WTC11 (cell line): ENCODE results near the gene SH2B3.

Experiments used
- ATF1 ChIP-seq: sonication (generic); formaldehyde crosslinking; IDR thresholded peaks from 2 replicates; pipeline ENCODE4 v1.8.1; 2023; ENCODE audit warnings: mild to moderate bottlenecking, moderate library complexity, missing genetic modification reagents
- CBFB ChIP-seq: sonication (generic); formaldehyde crosslinking; IDR thresholded peaks from 2 replicates; pipeline ENCODE4 v1.8.1; 2022; ENCODE audit warnings: mild to moderate bottlenecking, low read depth, missing genetic modification reagents
- CREM ChIP-seq: sonication (generic); formaldehyde crosslinking; IDR thresholded peaks from 2 replicates; pipeline ENCODE4 v1.8.1; 2022; ENCODE audit warnings: mild to moderate bottlenecking, missing genetic modification reagents, moderate library complexity
- GRHL2 ChIP-seq: fragments of 250-450 bp; sonication (Bioruptor Pico); IDR thresholded peaks from 2 replicates; pipeline ENCODE4 v1.8.0; 2022; ENCODE audit warnings: mild to moderate bottlenecking, moderate library complexity; ENCODE audit not compliant: insufficient replicate concordance, severe bottlenecking
- KAT7 ChIP-seq: sonication (generic); formaldehyde crosslinking; IDR thresholded peaks from 2 replicates; pipeline ENCODE4 v1.8.1; 2023; ENCODE audit warnings: missing genetic modification reagents, mild to moderate bottlenecking, borderline replicate concordance
- NFATC4 ChIP-seq: fragments of 250-450 bp; sonication (Bioruptor Pico); IDR thresholded peaks from 2 replicates; pipeline ENCODE4 v1.9.0; 2021; ENCODE audit warnings: mild to moderate bottlenecking
- OVOL2 ChIP-seq: fragments of 250-450 bp; sonication (Bioruptor Pico); IDR thresholded peaks from 2 replicates; pipeline ENCODE4 v1.9.0; 2021; ENCODE audit warnings: mild to moderate bottlenecking, borderline replicate concordance
- ZNF121 ChIP-seq: sonication (generic); formaldehyde crosslinking; IDR thresholded peaks from 2 replicates; pipeline ENCODE4 v1.8.0; 2023; ENCODE audit warnings: missing genetic modification reagents
- ZNF512 ChIP-seq: sonication (generic); formaldehyde crosslinking; IDR thresholded peaks from 2 replicates; pipeline ENCODE4 v1.8.1; 2022; ENCODE audit warnings: missing genetic modification reagents, borderline replicate concordance
- TF ChIP-seq, protein P1 (sequence below): sonication (generic); formaldehyde crosslinking; conservative IDR thresholded peaks from 2 replicates; pipeline ENCODE4 v1.8.1; 2023; ENCODE audit warnings: mild to moderate bottlenecking, low read depth, missing genetic modification reagents, moderate library complexity
- TF ChIP-seq, protein P2 (sequence below): fragments of 200-600 bp; IDR thresholded peaks from 2 replicates; pipeline ENCODE4 v1.8.0; 2022; ENCODE audit warnings: antibody characterized with exemption
- TF ChIP-seq, protein P3 (sequence below): sonication (generic); formaldehyde crosslinking; IDR thresholded peaks from 2 replicates; pipeline ENCODE4 v1.8.0; 2022; ENCODE audit warnings: mild to moderate bottlenecking, missing genetic modification reagents
- TF ChIP-seq, protein P4 (sequence below): sonication (generic); formaldehyde crosslinking; IDR thresholded peaks from 2 replicates; pipeline ENCODE4 v1.8.1; 2023; ENCODE audit warnings: mild to moderate bottlenecking, missing genetic modification reagents, moderate library complexity
- TF ChIP-seq, protein P5 (sequence below): sonication (generic); formaldehyde crosslinking; IDR thresholded peaks from 2 replicates; pipeline ENCODE4 v1.8.0; 2023; ENCODE audit warnings: mild to moderate bottlenecking, missing genetic modification reagents

GRCh38 chr12:111425655-111426054 is 19.9 kb downstream of the SH2B3 start:
- no peak for TF ChIP-seq CBFB
- TF ChIP-seq, protein P1, sequence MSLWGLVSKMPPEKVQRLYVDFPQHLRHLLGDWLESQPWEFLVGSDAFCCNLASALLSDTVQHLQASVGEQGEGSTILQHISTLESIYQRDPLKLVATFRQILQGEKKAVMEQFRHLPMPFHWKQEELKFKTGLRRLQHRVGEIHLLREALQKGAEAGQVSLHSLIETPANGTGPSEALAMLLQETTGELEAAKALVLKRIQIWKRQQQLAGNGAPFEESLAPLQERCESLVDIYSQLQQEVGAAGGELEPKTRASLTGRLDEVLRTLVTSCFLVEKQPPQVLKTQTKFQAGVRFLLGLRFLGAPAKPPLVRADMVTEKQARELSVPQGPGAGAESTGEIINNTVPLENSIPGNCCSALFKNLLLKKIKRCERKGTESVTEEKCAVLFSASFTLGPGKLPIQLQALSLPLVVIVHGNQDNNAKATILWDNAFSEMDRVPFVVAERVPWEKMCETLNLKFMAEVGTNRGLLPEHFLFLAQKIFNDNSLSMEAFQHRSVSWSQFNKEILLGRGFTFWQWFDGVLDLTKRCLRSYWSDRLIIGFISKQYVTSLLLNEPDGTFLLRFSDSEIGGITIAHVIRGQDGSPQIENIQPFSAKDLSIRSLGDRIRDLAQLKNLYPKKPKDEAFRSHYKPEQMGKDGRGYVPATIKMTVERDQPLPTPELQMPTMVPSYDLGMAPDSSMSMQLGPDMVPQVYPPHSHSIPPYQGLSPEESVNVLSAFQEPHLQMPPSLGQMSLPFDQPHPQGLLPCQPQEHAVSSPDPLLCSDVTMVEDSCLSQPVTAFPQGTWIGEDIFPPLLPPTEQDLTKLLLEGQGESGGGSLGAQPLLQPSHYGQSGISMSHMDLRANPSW = no peak
- TF ChIP-seq, protein P2, sequence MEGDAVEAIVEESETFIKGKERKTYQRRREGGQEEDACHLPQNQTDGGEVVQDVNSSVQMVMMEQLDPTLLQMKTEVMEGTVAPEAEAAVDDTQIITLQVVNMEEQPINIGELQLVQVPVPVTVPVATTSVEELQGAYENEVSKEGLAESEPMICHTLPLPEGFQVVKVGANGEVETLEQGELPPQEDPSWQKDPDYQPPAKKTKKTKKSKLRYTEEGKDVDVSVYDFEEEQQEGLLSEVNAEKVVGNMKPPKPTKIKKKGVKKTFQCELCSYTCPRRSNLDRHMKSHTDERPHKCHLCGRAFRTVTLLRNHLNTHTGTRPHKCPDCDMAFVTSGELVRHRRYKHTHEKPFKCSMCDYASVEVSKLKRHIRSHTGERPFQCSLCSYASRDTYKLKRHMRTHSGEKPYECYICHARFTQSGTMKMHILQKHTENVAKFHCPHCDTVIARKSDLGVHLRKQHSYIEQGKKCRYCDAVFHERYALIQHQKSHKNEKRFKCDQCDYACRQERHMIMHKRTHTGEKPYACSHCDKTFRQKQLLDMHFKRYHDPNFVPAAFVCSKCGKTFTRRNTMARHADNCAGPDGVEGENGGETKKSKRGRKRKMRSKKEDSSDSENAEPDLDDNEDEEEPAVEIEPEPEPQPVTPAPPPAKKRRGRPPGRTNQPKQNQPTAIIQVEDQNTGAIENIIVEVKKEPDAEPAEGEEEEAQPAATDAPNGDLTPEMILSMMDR = no peak
- TF ChIP-seq KAT7 (CRISPR knock-in tag) = no peak
- TF ChIP-seq NFATC4 (CRISPR knock-in tag) = no peak
- TF ChIP-seq, protein P3, sequence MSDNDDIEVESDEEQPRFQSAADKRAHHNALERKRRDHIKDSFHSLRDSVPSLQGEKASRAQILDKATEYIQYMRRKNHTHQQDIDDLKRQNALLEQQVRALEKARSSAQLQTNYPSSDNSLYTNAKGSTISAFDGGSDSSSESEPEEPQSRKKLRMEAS (CRISPR knock-in tag) = no peak
- TF ChIP-seq, protein P4, sequence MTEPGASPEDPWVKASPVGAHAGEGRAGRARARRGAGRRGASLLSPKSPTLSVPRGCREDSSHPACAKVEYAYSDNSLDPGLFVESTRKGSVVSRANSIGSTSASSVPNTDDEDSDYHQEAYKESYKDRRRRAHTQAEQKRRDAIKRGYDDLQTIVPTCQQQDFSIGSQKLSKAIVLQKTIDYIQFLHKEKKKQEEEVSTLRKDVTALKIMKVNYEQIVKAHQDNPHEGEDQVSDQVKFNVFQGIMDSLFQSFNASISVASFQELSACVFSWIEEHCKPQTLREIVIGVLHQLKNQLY (CRISPR knock-in tag) = no peak
- TF ChIP-seq, protein P5, sequence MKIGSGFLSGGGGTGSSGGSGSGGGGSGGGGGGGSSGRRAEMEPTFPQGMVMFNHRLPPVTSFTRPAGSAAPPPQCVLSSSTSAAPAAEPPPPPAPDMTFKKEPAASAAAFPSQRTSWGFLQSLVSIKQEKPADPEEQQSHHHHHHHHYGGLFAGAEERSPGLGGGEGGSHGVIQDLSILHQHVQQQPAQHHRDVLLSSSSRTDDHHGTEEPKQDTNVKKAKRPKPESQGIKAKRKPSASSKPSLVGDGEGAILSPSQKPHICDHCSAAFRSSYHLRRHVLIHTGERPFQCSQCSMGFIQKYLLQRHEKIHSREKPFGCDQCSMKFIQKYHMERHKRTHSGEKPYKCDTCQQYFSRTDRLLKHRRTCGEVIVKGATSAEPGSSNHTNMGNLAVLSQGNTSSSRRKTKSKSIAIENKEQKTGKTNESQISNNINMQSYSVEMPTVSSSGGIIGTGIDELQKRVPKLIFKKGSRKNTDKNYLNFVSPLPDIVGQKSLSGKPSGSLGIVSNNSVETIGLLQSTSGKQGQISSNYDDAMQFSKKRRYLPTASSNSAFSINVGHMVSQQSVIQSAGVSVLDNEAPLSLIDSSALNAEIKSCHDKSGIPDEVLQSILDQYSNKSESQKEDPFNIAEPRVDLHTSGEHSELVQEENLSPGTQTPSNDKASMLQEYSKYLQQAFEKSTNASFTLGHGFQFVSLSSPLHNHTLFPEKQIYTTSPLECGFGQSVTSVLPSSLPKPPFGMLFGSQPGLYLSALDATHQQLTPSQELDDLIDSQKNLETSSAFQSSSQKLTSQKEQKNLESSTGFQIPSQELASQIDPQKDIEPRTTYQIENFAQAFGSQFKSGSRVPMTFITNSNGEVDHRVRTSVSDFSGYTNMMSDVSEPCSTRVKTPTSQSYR (CRISPR knock-in tag) = no peak
- TF ChIP-seq CREM (CRISPR knock-in tag) = no peak
- no peak for TF ChIP-seq OVOL2 (CRISPR knock-in tag)
- no peak for TF ChIP-seq ZNF512 (CRISPR knock-in tag)
- no peak for TF ChIP-seq ZNF121 (CRISPR knock-in tag)
- no peak for TF ChIP-seq GRHL2 (CRISPR knock-in tag)
- no peak for TF ChIP-seq ATF1 (CRISPR knock-in tag)
